Iris pigment epithelial cell (primary cell): ENCODE data around the gene TMEM114.
A peak's percentile ranks its signal among the peaks of the same experiment; 100 is the strongest.

Experiments used
- DNase-seq: peaks from one replicate; pipeline ENCODE4 v3.0.0-alpha.2; 2011; ENCODE audit warnings: low read depth

Gene TMEM114

GRCh38 chr16:8589900-8590688 lies at the start of gene TMEM114:
TSS of gene TMEM114 (minus strand) at chr16:8590511. CDS start at chr16:8589838, 673 bp downstream.
- no peak for DNase-seq

GRCh38 chr16:8639694-8640093 lies 49.4 kb upstream of the TMEM114 start:
- DNase-seq, result no peak

GRCh38 chr16:8634991-8635736 lies 44.9 kb upstream of the TMEM114 start:
- peak; percentile 45 for DNase-seq

GRCh38 chr16:8632675-8633182 lies 42.4 kb upstream of the TMEM114 start:
- DNase-seq, result no peak

GRCh38 chr16:8631818-8632465 lies 41.6 kb upstream of the TMEM114 start:
- DNase-seq, result no peak

GRCh38 chr16:8631373-8631772 lies 41.1 kb upstream of the TMEM114 start:
- DNase-seq, result peak; percentile 17

GRCh38 chr16:8630255-8630953 lies 40.1 kb upstream of the TMEM114 start:
- DNase-seq, result no peak

- DNase-seq, result no peak
These were observed 38.8 kb upstream of the TMEM114 start for GRCh38 chr16:8628981-8629725.

- DNase-seq, result no peak
These were observed 37.1 kb upstream of the TMEM114 start for GRCh38 chr16:8627456-8627855.

- no peak for DNase-seq
These were observed 36.6 kb upstream of the TMEM114 start for GRCh38 chr16:8626946-8627345.

GRCh38 chr16:8625491-8626087 lies 35.3 kb upstream of the TMEM114 start:
- no peak for DNase-seq

- DNase-seq, result peak; percentile 56
These were observed 33.3 kb upstream of the TMEM114 start for GRCh38 chr16:8623634-8624033.

GRCh38 chr16:8622315-8622656 lies 32.0 kb upstream of the TMEM114 start:
- DNase-seq, result no peak

- peak; percentile 80 for DNase-seq
These were observed 31.4 kb upstream of the TMEM114 start, which contains the start of gene METTL22 for GRCh38 chr16:8621572-8622314. TSS of gene METTL22 (plus strand) at chr16:8621698. CDS start at chr16:8625666, 3,968 bp downstream.

- no peak for DNase-seq
These were observed 30.9 kb upstream of the TMEM114 start for GRCh38 chr16:8621222-8621571.

- peak; percentile 40 for DNase-seq
These were observed 30.2 kb upstream of the TMEM114 start for GRCh38 chr16:8620535-8620934.

- no peak for DNase-seq
These were observed 29.5 kb upstream of the TMEM114 start for GRCh38 chr16:8619671-8620370.

- no peak for DNase-seq
These were observed 24.2 kb upstream of the TMEM114 start for GRCh38 chr16:8614435-8615029.
